ENCODE data around the gene CHRNB2.
"Not testable (repeated sequence)": the region's sequence is repeated elsewhere in the genome, so short reads cannot be mapped to it uniquely, and the experiment has no call there.

The CHRNB2 gene, protein sequence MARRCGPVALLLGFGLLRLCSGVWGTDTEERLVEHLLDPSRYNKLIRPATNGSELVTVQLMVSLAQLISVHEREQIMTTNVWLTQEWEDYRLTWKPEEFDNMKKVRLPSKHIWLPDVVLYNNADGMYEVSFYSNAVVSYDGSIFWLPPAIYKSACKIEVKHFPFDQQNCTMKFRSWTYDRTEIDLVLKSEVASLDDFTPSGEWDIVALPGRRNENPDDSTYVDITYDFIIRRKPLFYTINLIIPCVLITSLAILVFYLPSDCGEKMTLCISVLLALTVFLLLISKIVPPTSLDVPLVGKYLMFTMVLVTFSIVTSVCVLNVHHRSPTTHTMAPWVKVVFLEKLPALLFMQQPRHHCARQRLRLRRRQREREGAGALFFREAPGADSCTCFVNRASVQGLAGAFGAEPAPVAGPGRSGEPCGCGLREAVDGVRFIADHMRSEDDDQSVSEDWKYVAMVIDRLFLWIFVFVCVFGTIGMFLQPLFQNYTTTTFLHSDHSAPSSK

DNA sequence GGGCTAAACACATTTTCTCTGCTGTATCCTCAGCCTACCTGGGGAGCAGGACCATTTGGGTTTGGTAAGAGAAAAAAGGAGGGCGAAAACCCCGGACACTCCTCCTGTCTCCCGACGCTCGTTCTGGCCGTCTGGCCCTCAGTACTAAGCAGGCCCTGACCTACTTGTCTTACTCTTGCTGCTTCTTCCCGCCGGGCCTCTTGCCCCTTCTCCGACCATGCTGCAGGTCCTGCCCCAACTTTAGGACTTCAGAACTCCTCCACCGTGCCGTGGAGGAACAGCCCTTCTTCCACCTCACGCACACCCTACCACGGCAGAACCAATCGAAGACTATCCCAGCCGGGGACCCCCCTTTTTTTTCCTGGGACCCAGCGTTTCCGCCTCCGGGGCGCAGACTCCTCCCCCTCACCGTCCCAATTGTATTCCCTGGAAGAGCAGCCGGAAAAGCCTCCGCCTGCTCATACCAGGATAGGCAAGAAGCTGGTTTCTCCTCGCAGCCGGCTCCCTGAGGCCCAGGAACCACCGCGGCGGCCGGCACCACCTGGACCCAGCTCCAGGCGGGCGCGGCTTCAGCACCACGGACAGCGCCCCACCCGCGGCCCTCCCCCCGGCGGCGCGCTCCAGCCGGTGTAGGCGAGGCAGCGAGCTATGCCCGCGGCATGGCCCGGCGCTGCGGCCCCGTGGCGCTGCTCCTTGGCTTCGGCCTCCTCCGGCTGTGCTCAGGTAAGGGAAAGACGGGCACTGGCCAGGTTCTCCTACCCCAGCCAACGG, at the start of gene CHRNB2:
Gene CHRNB2, plus strand, starts transcription at position 393 of the 771 bp plus-strand sequence. Its CDS starts 267 bp downstream, at position 660.
- DNase-seq (ENCODE audit: low read depth in 2 of 2): peak in 1 of 2 donors; percentile 51

DNA sequence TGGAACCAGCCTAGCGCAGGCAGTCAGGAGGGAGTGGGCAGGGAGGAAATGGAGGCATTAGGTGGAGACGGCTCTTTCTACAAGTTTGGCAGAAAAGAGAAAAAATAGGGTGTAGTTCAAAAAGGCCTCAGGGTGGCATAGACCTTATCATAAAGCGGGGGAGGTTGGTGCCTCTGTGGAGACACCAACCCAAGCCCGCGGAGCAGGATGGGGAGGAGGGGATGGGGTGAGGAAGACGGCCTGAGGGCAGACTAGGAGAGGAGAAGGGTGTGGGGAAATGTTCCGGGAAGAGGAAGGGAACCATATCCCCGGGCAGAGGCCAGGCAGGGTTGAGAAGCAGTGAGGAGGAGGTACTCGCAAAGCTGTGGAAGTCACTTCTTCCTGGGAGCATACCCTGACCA, 48.0 kb upstream of the CHRNB2 start:
- no peak for DNase-seq (ENCODE audit: low read depth in 2 of 2)

DNA sequence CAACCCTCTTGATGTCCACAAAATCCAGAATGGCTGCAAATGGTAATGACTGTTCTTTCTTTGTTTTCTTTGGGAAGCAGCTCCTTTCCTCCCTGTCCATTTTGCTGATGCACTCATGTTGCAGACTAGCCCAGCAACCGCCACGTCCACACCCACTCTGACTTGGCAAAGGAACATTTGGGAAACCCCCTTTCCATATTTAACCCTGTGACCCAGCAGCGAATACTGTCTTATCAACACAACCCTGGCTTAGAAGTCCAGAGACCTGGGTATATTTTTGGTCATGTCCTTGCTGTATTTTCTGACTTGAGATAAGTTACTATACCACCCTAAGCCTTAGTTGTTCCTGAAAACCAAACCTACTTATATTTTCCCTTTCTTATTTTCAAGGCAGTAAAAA, 47.2 kb upstream of the CHRNB2 start:
- DNase-seq (ENCODE audit: low read depth in 2 of 2): no peak

DNA sequence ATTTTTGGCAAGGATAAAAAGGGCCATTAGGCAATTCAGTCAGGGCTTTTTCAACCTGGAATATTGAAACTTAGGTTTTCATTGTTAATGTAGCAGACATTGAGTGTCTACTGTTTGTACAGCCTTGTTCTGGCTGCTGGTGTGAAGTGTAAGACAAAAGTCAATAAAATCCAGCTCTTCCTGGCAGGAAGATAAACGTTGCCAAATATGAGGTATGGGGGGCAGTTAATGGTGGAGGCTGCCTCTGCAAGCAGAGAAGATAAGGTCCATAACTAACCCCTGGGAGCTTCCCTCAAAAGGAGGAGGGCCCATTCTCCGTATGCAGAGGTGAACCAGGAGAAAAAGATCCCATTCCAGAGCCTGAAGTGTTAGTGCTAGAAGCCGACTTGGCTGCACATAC, 45.9 kb upstream of the CHRNB2 start:
- no peak for DNase-seq (ENCODE audit: low read depth in 2 of 2)

DNA sequence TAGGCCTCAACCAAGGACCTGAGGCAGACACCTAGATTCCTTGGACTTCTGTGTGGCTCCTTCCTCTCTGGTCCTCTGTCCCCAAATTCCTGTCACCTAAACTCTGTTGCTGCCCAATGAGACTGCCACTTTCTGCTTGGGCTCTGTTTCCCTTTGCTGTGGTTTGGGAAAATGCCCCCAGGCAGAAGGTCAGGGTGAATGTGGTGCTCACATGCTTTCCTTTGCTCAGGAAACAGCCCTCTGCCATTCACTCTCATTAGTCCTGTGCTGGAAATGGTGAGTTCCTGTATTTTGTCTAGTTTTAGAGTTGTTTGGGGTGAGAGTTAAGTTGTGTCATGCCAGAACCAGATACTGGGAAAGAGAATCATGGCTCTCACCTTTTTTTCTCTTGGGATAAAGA, 42.7 kb upstream of the CHRNB2 start:
- no peak for DNase-seq (ENCODE audit: low read depth in 2 of 2)

DNA sequence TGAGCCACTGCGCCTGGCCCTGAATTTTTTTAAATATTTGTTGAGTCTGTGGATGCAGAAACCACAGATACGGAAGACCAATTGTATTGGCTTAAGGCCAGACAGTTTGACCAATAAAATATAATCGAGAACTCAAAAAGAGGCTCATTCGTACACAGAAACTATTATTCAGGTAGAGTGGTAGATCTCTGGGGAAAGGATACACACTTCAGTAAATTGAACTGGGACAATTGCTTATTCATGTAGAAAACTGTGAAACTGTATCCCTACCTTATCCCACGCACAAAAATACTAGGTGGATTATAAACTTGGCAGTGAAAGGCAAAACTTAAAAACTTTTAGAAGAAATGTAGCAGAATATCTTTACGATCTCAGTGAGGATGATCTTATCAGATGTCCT, 40.4 kb upstream of the CHRNB2 start:
- DNase-seq (ENCODE audit: low read depth in 2 of 2): no peak

DNA sequence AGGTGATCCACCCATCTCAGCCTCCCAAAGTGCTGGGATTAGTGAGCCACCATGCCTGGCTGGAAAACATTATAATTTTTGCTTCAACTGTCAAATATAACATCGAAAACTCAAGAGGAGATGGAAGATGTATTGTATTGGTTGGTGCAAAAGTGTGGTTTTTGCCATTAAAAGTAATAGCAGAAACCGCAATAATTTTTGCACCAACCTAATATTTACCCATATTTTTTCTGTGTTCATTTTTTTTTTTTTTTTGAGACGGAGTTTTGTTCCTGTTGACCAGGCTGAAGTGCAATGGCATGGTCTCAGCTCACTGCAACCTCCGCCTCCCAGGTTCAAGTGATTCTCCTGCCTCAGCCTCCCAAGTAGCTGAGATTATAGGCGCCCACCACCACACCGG, 38.3 kb upstream of the CHRNB2 start:
- no peak for DNase-seq (ENCODE audit: low read depth in 2 of 2)

DNA sequence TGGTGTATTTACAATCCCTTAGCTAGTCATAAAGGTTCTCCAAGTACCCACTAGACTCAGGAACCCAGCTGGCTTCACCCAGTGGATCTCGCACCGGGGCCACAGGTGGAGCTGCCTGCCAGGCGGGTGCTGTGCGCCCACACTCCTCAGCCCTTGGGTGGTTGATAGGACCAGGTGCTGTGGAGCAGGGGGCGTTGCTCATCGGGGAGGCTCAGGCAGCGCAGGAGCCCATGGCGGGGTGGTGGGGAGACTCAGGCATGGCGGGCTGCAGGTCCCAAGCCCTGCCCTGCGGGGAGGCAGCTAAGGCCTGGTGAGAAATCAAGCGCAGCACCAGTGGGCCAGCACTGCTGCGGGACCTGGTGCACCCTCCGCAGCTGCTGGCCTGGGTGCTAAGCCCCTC, 35.6 kb upstream of the CHRNB2 start:
- not testable (repeated sequence) for DNase-seq (ENCODE audit: low read depth in 2 of 2)

DNA sequence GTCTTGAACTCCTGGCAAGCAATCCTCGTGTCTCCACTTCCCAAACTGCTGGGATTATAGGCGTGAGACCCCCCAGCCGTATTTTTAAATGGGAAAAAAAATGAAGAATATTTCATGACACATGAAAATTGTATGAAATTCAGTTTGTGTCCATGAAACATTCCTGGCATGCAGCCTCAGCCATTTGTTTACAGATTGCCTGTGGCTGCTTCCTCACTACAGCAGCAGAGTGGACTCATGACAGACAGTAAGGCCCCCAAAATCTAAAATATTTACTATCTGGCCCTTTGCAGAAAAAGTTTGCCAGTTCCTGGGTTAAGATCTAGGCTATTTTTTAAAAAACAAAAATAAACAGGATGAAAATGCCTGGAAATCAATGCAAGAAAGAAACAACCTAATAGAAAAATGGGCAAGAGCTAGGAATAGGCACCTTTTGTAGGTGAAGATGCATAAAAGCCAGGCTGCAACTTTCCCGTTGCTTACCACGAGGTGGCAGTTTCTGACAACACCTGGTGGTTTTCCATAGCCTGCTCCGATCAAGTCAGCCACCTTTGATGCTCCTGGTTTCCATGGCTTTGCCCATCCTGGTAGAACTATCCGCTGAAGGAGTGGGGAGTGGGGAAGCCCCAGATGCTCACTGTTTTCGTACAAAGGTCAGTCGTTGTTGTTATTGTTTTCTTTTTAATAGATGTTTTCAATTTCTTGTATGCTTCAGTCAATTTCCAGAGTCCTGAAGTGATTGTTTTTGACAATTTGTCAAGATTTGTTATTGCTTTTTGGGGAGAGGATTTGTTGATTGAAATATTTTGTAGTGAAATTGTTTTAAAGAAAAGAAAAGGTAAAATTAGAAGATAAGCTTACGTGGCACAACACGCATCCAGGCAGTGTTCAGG, 33.4 kb upstream of the CHRNB2 start:
- no peak for DNase-seq (ENCODE audit: low read depth in 2 of 2)

DNA sequence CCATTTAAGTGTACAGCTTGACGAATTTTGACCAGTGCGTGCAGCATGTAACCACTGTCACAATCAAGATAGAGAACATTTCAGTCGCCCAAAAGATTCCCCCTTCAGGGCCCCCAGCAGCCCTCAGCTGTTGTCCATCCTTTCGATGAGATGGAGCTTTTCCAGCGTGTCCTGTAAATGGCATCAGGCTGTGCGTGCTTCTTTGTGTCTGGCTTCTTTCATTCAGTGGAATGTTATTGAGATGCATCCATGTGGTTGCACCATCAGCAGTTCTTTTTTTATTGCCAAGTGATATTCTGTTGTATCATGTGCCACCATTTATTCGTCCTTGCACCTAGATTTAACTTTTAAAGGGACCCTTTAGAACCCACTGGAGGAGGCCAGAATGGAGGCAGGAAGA, 31.0 kb upstream of the CHRNB2 start:
- DNase-seq (ENCODE audit: low read depth in 2 of 2): no peak

DNA sequence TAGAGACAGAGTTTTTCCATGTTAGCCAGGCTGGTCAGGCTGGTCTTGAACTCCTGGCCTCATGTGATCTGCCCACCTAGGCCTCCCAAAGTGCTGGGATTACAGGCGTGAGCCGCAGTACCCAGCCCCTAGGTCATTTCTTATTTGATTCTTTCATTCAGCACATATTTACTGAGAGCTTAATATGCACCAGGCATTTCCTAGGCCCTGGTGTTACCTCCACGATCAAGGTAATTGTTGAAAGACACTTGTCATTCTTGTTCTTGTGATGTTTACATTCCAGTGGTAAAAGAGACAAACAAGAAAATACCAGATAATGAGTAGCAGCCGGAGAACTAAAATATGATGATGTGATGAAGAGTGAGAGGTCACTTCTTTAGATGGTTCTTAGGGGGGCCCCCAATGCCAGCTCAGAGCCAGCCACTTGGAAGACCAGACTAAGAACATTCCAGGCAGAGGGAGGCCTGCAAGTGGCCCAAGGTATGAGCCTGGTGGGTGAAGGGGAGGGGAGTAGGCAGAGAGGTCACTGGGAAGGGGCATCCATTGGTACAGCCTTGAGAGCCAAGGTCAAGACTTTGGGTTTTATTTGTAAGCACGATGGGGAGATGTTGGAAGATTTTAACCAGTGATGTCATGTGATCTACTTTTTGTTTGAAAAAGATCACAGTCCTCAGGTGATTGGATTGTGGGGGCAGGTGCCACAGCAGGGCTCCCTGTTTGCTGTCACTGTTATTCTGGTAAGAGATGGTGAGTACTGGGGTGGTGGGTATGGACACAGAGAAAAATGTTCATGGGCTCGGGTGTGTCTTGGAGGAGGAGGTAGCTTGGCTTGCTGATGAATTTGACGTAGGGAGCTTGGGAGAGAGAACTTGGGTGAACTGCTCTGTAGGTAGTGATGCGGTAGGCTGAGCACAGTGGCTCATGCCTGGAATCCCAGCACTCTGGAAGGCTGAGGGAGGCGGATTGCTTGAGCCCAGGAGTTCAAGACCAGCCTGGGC, 27.8 kb upstream of the CHRNB2 start:
- no peak for DNase-seq (ENCODE audit: low read depth in 2 of 2)

DNA sequence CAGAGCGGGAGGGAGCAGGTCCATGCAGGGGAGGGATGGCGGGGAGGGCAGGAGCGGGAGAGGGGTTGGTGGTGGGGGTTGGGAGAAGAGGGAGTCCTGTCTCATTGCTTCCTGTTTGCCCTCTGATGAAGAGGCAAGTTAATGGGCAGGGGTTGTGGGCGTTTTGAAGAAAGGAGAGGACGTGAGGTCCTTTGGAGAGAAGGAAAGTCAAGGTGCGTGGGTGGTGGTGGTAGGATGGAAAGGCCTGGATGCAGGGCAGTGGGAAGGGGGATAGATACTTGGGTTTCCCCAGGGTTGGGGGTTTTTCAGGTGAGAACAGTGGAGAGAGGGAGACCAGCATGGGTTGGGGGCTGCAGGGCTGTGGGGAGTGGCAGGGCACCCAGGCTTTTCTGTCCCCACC, 26.3 kb upstream of the CHRNB2 start:
- DNase-seq (ENCODE audit: low read depth in 2 of 2): no peak

DNA sequence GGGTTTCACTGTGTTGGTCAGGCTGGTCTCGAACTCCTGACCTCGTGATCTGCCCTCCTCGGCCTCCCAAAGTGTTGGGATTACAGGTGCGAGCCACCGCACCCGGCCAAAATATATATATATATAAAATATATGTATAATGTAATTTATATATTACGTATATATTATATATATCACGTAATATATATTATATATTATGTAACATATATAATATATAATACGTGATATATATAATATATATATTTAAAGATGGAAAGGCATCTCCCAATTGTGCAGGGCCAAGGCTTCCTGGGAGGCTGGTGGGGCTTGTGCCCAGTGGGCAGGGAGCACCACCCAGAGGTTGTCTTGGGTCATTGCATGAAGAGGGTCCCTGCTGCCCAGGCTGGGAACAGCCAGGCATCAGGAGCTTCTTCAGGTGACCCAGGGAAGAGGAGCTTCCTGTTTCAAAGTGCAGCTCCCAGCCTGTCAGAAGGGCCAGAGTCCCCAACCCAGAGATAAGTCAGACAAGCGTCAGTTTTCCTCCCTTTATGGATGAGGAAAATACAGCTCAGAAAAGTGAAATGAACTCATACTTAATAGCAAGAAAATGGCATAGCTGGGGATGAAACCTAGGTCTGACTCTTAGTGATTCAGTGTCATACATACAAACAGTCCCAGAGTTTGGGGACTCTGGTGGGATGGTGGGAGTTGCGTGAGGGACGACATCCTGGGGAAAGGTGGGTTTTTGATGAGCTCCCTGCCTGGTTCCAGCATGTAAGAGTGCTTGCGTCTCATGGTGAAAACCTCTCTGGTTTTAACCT, 21.1 kb upstream of the CHRNB2 start:
- peak in 1 of 2 donors; percentile 13 for DNase-seq (ENCODE audit: low read depth in 2 of 2)

DNA sequence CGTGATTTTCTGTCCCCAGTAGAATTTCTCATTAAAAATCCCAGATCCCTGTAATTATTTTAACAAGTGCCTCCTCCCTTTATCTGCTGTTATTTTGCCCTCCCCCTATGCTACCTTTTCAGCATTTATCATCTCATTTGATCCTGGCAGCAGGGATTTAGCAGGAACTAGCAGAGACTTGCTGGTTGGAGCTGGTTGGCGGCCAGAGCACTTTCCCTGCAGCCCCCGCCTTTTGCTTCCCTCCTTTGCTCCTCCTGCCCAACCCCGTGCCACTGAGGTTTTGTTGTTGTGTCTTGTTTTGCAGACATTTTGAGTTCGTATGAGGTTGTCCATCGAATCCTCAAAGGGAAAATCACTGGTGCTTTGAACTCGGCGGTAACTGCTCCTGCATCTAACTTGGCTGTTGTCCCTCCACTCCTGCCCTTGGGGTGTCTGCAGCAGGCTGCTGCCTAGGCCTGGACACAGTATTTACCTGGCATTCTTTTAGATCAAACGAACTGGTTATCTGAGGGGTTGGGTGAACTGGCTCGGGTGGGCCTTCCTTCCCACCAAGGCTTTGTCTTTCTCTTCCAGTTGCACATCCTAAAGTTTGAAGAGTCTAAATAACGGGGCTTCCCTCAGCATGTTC, 20.4 kb upstream of the CHRNB2 start:
- DNase-seq (ENCODE audit: low read depth in 2 of 2): no peak

DNA sequence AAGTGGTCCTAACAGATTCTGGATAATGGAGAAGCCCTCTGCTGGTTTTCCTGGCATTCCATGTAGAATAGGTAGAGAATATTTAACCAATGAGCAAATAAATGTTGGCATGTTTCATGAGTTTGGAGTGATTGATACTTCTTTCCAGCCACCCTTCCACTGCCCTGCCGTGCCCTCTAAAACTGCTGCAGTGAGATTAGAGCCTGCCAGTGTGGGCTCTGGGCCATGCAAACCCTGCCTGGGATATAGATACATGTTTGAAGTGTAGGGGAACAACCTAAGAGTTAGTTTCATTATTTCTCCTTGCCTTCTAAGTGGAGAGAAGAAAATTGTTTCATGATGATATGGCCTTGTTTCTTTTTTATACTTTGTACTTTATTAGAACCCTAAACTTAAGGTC, 19.6 kb upstream of the CHRNB2 start:
- no peak for DNase-seq (ENCODE audit: low read depth in 2 of 2)

DNA sequence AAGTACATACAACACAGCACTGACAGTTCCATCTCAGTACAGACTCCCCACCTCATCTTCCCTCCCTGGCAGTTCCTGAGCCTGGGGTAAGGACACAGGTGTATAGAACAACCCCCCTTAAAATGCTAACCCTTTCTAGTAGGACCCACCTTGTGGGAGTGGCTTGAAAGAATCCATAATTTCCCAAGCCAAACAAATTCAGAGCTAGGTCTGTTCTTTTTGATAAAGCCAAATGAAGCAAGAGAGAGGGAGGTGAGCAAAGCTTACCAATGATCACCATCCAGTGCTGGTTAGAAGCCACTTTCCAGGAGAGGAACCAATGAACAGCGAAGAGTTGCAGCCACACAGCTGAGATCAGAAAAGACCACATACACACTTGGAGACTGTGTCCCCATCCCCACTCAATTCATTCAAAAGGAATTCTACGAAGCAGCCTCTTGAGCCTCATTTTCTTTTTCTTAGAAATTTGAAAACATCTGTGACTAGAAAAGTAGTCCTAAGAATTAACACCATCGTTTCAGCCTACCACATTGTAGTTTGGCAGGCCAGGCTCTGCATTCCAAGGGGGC, 18.3 kb upstream of the CHRNB2 start:
- DNase-seq (ENCODE audit: low read depth in 2 of 2): no peak

DNA sequence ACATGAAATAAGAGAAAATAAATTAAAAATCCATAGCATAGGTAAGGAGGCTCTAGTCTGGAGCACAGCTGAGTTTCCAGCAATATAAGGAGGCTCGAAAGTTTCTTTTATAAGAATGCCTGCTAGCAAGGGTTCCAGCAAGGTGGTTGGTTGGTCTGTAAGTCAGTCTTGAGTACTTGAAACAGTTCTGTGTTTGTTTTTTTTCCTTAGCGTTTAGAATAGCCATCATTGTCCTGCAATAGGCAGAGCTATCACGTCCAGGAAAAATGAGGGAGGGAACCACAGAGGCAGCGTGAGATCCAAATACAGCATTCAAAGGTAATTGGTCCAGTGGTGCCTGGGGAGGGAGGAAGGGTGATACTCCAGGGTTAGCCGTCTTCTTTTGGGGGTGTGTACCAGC, 17.5 kb upstream of the CHRNB2 start:
- no peak for DNase-seq (ENCODE audit: low read depth in 2 of 2)

DNA sequence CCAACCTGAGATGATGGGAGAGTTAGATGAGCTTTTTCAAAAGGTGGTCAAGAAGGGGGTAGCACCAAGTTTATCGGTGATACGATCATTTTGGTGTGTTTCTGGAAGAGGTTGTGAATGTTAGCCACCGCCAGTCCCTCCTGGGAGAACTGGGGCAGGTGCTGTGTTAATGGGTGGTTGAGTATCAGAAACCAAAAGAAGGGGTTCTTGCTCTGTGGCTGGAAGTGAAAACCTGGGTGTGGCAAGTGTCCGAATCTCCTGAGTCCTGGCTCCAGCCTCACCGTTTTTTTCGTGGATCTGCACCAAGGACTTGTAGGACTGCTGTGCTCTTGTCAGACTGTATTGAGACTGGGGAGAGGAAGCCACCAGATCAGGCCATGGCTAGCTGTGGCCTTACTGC, 16.9 kb upstream of the CHRNB2 start:
- DNase-seq (ENCODE audit: low read depth in 2 of 2): no peak

DNA sequence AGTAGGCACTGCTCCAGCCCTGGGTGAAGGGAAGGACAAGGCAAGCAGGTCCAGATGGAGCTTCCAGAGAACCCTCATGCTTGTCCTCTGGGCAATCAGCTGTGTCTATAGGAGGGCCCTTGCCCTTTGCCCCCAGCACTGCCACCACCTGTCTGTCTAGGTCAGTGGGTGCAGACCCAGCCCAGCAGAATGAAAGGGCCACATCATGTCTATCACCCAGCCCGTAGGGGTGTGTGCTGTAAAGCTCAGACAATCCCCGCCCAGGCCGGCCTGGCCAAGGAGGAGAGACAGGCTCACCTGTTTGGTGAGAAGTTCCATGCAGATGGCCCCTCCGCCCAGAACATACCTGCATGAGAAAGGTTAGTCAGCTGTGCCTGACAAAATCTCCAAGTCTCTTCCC, 16.1 kb upstream of the CHRNB2 start:
- DNase-seq (ENCODE audit: low read depth in 2 of 2): no peak
